ENCODE data around the gene PITHD1.

DNA sequence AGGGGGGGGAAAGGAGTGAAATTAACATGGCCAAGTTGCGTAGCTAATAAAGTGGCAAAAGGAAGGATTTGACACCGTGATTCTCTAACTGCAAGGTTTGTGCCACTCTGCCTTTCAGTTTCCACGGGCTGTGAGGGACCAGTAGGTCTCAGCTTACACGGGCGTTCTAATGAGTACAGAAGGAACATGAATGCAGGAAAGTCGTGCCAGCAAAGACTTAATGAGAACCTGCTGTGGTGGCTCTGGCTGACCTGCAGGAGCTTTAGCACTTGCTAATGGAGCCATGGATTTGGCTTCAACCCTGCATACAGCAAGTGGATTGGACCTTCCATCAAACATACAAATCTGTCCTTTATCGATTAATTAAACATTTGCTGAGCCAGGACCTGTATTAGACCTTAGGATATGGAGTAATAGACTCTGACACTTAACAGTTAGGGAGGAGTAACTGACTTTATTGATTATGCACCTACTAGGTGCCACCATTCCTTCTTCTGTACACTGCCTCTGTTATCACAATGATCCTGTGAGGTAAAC lies 15.1 kb upstream of the PITHD1 start:
- TF ChIP-seq, protein P1, sequence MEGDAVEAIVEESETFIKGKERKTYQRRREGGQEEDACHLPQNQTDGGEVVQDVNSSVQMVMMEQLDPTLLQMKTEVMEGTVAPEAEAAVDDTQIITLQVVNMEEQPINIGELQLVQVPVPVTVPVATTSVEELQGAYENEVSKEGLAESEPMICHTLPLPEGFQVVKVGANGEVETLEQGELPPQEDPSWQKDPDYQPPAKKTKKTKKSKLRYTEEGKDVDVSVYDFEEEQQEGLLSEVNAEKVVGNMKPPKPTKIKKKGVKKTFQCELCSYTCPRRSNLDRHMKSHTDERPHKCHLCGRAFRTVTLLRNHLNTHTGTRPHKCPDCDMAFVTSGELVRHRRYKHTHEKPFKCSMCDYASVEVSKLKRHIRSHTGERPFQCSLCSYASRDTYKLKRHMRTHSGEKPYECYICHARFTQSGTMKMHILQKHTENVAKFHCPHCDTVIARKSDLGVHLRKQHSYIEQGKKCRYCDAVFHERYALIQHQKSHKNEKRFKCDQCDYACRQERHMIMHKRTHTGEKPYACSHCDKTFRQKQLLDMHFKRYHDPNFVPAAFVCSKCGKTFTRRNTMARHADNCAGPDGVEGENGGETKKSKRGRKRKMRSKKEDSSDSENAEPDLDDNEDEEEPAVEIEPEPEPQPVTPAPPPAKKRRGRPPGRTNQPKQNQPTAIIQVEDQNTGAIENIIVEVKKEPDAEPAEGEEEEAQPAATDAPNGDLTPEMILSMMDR (IDR thresholded peaks at IDR 0.05) = no peak
- TF ChIP-seq POLR2A (IDR thresholded peaks at IDR 0.05) = no peak
- TF ChIP-seq EP300 (IDR thresholded peaks at IDR 0.05) = no peak
